Activated naive CD8-positive, alpha-beta T cell treated with anti-CD3 and anti-CD28 coated beads, Interleukin-2, amount 10 ng/mL, durations not matched to agents 7 days and 5 days (primary cell): ENCODE data around the gene NUDT7. TPM values are rescaled to one million over a fixed set of nuclear protein-coding genes. Genes with fewer than 3 reads are reported as not detected.

Experiments used
- ATAC-seq: fragments of 150-1000 bp; cut with Tn5 transposase; one replicate; pipeline ENCODE4 v1.10.0; 2021; ENCODE audit warnings: low read depth, moderate library complexity
- POLR2A ChIA-PET: fragments of 350-600 bp; sonication (Branson Sonifier 250); formaldehyde crosslinking; loops from one replicate; lab custom pipeline; 2021; ENCODE audit warnings: antibody characterized with exemption; lab: Charles Lee
- DNase-seq: peaks from one replicate; pipeline ENCODE4 v3.0.0; 2021
- H3K27ac Mint-ChIP-seq: one replicate; pipeline ENCODE4 v1.8.0; 2022; ENCODE audit warnings: mild to moderate bottlenecking, mixed read lengths
- H3K27me3 Mint-ChIP-seq: one replicate; pipeline ENCODE4 v1.8.0; 2022; ENCODE audit warnings: mild to moderate bottlenecking, moderate library complexity, mixed read lengths
- H3K36me3 Mint-ChIP-seq: one replicate; pipeline ENCODE4 v1.8.0; 2021; ENCODE audit warnings: mild to moderate bottlenecking, mixed read lengths
- H3K4me1 Mint-ChIP-seq: one replicate; pipeline ENCODE4 v1.8.0; 2021; ENCODE audit warnings: mixed read lengths
- H3K4me3 Mint-ChIP-seq: one replicate; pipeline ENCODE4 v1.8.0; 2022; ENCODE audit warnings: mild to moderate bottlenecking, moderate library complexity, mixed read lengths
- H3K9me3 Mint-ChIP-seq: one replicate; pipeline ENCODE4 v1.8.0; 2021; ENCODE audit warnings: mixed read lengths
- total RNA-seq, 2 experiments: library from RNA; stranded (reverse); gene quantifications; one replicate each; pipeline ENCODE4 v1.2.3, GENCODE V29; 2021

The NUDT7 gene
- 1 to 10 TPM; 4.1 to 4.5 TPM for total RNA-seq

DNA sequence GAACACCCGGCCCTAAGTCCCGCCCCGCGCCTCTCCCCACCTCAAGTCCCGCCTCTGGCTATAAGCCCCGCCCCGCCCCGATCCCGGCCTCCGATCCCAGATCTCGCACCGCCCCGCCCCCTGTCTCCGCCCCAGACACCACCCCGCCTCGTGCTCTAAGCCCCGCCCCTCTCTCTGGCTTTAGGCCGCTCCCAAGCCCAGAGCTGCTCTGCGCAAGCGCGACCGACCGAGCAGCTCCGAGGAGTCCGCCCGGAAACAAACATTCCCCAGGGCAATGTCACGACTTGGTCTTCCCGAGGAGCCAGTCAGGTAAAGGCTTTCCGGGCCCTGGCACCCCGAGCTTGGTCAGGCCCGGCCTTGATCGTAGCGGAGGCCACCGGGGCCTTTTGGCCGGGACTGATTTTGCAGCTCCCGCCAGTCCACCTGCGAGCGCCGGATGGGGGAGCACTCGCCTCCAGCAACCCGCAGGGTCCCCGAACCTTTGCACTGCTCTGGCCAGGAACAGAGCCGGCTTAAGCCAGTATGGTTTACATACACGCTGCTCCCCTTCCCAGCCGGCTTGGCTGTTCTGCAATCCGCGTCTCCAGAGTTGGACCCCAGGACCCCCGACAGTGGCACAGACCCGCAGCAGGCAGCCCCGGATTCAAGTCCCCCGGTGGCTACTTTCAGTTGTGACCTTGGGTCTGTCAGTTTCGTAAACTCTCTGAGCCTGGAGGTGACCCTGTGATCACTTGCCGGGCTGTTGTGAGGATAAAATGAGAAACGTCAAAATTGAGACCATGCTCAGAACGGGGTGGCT, at the start of gene NUDT7:
TSS of gene NUDT7 (plus strand) at position 206 of the 799 bp plus-strand sequence. CDS start at position 275, 69 bp downstream.
- H3K4me3 Mint-ChIP-seq = peak within 1 kb of the TSS; percentile 87
- H3K27me3 Mint-ChIP-seq = no peaks in the 10 kb centered on the region
- peak; percentile 98 for DNase-seq
- ATAC-seq = peak; percentile 98
- peaks cover 11% of the 10 kb centered on the region for H3K4me1 Mint-ChIP-seq
- POLR2A ChIA-PET = interaction anchor here (1.5 kb wide), 1 partner anchor 377 kb away, joined by 4 read pairs; no protein-coding TSS in a partner anchor
- H3K36me3 Mint-ChIP-seq = peaks cover 6% of the 10 kb centered on the region
- peak within 1 kb of the TSS; percentile 90 for H3K27ac Mint-ChIP-seq
- H3K9me3 Mint-ChIP-seq = peaks cover 3% of the 10 kb centered on the region

DNA sequence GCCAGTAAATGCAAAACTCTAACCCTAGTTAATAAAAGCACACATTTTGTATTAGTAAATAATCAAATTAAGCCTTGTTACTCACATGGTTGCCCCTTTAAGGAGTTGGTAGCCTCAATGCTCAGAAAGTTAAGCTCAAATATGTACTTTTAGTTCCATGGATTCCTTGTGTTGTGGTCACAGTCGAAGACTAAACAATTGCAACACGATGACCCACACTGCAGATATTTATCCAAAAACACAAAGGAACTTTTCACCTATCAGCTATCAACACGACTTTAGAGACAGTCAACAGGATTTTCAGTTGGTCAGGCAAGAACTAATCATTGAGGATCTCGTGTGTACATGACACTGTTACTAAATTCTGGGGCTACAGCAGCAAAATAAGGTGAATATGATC, 47.4 kb upstream of the NUDT7 start:
- no peaks in the 10 kb centered on the region for H3K27me3 Mint-ChIP-seq
- no peak overlapping the region for H3K4me3 Mint-ChIP-seq
- no peaks in the 10 kb centered on the region for H3K36me3 Mint-ChIP-seq
- H3K9me3 Mint-ChIP-seq = no peaks in the 10 kb centered on the region
- ATAC-seq (no peak), DNase-seq (no peak)
- no peak overlapping the region for H3K27ac Mint-ChIP-seq
- POLR2A ChIA-PET = interaction anchor here (0.6 kb wide), 1 partner anchor 407 kb away, joined by 3 read pairs; no protein-coding TSS in a partner anchor
- H3K4me1 Mint-ChIP-seq = no peaks in the 10 kb centered on the region

DNA sequence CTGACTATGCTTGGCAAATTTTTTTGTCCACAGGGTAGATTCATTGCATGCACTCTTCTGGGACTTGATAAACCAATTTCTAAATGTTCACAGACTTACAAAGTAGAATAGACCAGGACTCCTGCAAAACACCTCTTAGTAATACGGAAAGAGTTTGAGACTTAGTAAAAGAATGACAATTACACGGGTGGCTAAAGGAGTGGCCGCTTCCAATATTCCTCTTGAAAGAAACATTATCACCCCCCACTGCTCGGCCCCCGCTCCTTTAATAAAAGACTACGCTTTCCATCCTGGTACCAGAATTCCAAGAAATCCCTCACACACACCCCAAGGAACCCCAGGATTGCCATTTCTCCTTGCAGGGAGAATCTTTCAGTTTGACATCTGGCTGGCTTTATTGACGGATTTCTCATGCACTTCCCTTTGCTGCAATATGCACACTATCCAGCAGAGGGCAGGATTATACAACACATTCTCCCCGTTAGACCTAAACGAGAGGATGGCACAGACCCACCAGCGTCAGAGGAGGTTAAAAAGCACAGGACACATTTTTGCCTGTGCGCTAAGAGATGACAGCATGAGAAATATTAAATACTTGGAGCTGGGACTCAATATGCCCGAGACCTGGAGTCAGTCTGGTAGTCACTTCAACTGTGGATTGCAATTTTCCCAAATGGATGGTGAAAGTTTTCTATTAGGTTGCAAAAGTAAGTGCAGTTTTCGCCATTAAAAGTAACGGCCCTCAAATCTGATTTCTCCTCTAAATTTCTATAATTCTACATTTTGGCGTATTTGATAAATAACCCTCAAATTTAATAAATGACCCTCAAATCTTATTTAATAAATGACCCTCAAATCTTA, 46.6 kb upstream of the NUDT7 start:
- DNase-seq (peak; percentile 31), ATAC-seq (peak; percentile 42)
- POLR2A ChIA-PET = no interaction called here
- H3K9me3 Mint-ChIP-seq = no peaks in the 10 kb centered on the region
- H3K4me3 Mint-ChIP-seq = no peak overlapping the region
- H3K27ac Mint-ChIP-seq = no peak overlapping the region
- H3K36me3 Mint-ChIP-seq = no peaks in the 10 kb centered on the region
- no peaks in the 10 kb centered on the region for H3K27me3 Mint-ChIP-seq
- no peaks in the 10 kb centered on the region for H3K4me1 Mint-ChIP-seq

DNA sequence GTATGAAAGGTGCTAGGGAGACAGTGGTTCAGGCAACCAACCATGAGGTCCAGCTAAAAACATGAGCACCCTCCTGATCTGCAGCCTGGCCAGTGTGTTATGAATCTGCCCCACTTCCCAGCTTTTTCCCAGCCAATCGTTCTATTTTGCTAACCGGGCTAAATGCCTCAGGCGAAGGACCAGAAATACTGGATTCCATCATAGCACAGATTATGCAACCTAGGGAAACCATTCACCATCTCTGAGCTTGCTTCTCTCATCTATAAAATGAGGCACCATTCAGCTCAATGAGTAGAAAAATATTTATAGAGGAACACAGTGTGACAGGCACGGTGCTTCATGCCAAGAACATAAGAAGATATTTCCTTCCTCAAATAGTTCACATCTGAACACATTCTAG, 45.2 kb upstream of the NUDT7 start:
- POLR2A ChIA-PET = no interaction called here

DNA sequence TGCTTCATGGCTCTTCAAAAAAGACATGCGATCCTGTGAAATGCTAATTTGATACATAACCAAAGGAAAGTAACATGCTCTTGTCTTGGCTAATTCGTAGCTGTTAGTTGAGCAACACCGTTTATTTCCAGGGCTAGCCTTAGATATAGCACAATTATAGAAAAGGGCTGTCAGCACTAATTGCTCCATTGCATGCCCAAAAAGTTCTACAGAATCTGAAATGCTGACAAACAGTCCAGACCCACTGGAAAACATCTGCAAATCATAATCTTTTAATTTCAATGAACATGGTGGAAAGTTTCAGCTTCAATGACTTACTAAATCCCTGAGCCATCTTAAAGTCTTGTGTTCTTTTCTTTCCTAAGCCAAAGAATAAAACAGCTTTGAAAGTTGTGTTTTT, 42.9 kb upstream of the NUDT7 start:
- no peak for ATAC-seq
- H3K27ac Mint-ChIP-seq = no peak overlapping the region
- no peak for DNase-seq
- no peaks in the 10 kb centered on the region for H3K9me3 Mint-ChIP-seq
- POLR2A ChIA-PET = no interaction called here
- H3K4me1 Mint-ChIP-seq = no peaks in the 10 kb centered on the region
- H3K4me3 Mint-ChIP-seq = no peak overlapping the region
- H3K36me3 Mint-ChIP-seq = no peaks in the 10 kb centered on the region
- peaks cover 6% of the 10 kb centered on the region for H3K27me3 Mint-ChIP-seq

More for the DNA sequence above, 45.2 kb upstream of the NUDT7 start:
- no peak for DNase-seq
- Mint-ChIP-seq H3K9me3 (no peaks in the 10 kb centered on the region), H3K4me3 (no peak overlapping the region), H3K27me3 (no peaks in the 10 kb centered on the region), H3K36me3 (no peaks in the 10 kb centered on the region), H3K27ac (no peak overlapping the region), H3K4me1 (no peaks in the 10 kb centered on the region)
- ATAC-seq = no peak

DNA sequence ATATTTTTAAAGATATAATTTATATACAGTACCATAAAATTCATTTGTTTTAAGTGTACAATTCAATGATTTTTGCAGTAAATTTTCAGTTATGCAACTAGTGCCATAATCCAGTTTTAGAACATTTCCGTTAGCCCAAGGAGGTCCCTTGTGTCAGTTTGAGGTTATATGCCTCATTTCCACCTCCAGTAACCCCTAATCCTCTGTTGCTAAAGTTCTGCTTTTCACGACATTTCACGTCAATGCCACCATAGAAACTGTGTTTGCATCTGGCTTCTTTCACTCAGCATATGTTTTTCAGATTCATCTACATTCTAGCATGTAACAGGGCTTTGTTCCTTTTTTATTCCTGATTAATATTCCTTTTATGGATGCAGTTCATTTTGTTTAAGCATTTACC, 42.4 kb upstream of the NUDT7 start:
- Mint-ChIP-seq H3K36me3 (no peaks in the 10 kb centered on the region), H3K4me1 (no peaks in the 10 kb centered on the region), H3K27ac (no peak overlapping the region), H3K27me3 (peaks cover 6% of the 10 kb centered on the region), H3K9me3 (no peaks in the 10 kb centered on the region), H3K4me3 (no peak overlapping the region)
- ATAC-seq (no peak), DNase-seq (no peak)
- POLR2A ChIA-PET = no interaction called here

DNA sequence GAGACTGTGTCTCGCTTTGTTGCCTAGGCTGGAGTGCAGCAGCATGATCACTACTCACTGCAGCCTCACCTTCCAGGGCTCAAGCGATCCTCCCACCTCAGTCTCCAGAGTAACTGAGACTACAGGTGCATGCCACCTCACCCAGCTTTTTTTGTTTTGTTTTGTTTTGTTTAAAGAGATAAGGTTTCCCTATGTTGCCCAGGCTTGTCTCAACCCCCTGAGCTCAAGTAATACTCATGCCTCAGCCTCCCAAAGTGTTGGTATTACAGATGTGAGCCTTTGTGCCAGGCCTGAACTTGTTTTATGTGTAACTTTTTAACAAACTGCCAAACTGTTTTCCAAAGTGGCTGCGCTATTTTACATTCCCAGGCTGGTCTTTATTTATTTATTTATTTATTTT, 41.8 kb upstream of the NUDT7 start:
- H3K27ac Mint-ChIP-seq = no peak overlapping the region
- H3K36me3 Mint-ChIP-seq = no peaks in the 10 kb centered on the region
- H3K9me3 Mint-ChIP-seq = no peaks in the 10 kb centered on the region
- ATAC-seq = no peak
- H3K27me3 Mint-ChIP-seq = peaks cover 6% of the 10 kb centered on the region
- no peak for DNase-seq
- H3K4me1 Mint-ChIP-seq = no peaks in the 10 kb centered on the region
- no peak overlapping the region for H3K4me3 Mint-ChIP-seq
- POLR2A ChIA-PET = no interaction called here

DNA sequence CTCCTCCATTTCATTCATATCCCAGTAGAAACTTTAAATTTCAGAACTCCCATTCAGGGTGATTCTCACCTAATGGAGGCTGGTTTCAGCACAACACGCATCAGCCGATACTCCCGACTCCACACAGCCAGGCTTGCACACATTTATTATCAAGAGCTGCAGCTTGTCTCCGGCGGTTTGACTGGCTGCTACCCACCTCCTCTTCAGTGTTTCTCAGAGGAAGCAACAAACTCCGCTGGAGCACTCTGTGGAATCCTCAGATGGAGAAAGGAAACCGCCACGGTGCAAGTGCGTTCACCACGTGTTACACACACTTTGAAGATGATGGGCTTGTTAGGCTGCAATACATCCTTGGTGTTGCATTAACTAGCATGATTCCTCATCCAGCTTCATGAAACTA, 39.7 kb upstream of the NUDT7 start:
- ATAC-seq = no peak
- DNase-seq = no peak
- H3K4me3 Mint-ChIP-seq = no peak overlapping the region
- H3K4me1 Mint-ChIP-seq = no peaks in the 10 kb centered on the region
- H3K27me3 Mint-ChIP-seq = peaks cover 8% of the 10 kb centered on the region
- H3K27ac Mint-ChIP-seq = no peak overlapping the region
- POLR2A ChIA-PET = no interaction called here
- no peaks in the 10 kb centered on the region for H3K9me3 Mint-ChIP-seq
- no peaks in the 10 kb centered on the region for H3K36me3 Mint-ChIP-seq

DNA sequence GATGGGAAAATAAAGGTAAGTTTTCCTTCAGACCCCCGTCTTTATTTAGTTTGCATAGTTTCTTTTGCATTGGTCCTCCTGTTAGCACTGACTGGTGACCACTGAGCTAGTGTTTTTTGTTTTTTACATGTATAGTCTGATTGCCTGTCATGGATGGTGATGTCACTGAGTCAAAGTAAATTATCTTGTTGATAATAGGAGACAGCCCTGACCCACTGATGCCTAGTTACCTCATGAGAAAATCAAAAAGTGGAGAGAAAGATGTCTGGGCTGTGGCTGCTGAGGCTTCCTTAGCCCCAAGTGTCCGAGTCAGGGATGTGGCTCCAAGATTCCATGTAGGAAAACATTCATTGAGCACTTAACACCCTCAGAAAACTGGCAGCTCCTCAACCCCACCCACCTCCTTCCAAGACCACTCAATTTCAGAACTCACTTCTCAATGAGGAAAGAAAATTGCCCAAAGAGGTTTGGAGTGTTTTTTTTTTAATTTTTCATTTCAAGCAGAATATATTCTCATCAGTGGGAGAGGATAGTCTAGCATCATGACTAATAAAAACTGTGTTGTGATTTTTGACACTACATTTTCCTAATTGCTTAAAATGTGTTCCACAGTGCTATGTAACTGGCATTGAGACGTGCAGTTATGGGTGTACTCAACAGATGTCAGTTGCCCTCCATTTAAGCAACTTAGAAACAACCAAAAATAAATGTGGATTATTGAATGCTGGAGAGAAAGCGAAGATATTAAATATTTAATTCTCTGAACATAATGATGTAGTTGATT, 38.7 kb upstream of the NUDT7 start:
- H3K27ac Mint-ChIP-seq = no peak overlapping the region
- no peak overlapping the region for H3K4me3 Mint-ChIP-seq
- POLR2A ChIA-PET = no interaction called here
- H3K27me3 Mint-ChIP-seq = peaks cover 8% of the 10 kb centered on the region
- no peaks in the 10 kb centered on the region for H3K4me1 Mint-ChIP-seq
- H3K9me3 Mint-ChIP-seq = no peaks in the 10 kb centered on the region
- ATAC-seq (no peak), DNase-seq (no peak)
- H3K36me3 Mint-ChIP-seq = no peaks in the 10 kb centered on the region

DNA sequence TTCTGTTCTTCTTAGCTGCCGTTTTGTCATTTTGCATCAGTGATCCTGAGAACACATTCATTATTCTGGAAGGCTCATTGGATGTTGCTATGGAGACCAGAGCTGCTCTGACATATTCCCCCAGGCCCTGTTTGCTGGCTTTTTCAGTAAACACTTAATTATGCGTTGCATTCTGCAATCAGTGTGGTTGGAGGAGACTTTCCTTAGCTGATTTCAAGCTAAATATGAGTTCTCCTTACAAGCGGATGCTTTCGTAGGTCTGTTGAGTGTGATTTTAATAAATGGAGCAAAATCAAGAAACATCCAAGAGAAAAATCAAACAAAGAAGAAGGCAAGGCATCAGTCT, 38.2 kb upstream of the NUDT7 start:
- H3K36me3 Mint-ChIP-seq = no peaks in the 10 kb centered on the region
- POLR2A ChIA-PET = no interaction called here
- H3K4me3 Mint-ChIP-seq = no peak overlapping the region
- H3K27me3 Mint-ChIP-seq = peaks cover 8% of the 10 kb centered on the region
- no peak for DNase-seq
- no peak overlapping the region for H3K27ac Mint-ChIP-seq
- no peaks in the 10 kb centered on the region for H3K9me3 Mint-ChIP-seq
- ATAC-seq = no peak
- no peaks in the 10 kb centered on the region for H3K4me1 Mint-ChIP-seq

DNA sequence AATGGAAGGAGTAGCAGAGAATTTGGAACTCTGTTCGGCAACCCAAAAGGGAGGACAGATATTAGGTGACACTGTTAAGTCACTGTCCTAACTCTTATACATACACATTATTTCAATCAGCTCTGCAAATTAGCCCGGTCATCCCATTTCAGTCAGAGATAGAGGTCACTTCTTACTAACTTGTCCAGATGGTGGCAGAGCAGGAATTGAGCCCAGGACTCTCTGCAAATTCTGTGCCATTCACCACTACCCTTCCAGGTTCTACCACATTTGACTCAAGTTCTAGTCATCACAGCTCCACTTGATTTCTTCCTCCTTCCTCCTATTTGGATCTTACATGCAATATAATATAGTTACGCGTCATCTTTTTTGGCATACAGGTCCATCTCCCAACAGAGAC, 35.9 kb upstream of the NUDT7 start:
- no peaks in the 10 kb centered on the region for H3K36me3 Mint-ChIP-seq
- H3K4me3 Mint-ChIP-seq = no peak overlapping the region
- H3K27me3 Mint-ChIP-seq = peaks cover 10% of the 10 kb centered on the region
- POLR2A ChIA-PET = no interaction called here
- H3K27ac Mint-ChIP-seq = no peak overlapping the region
- H3K4me1 Mint-ChIP-seq = no peaks in the 10 kb centered on the region
- H3K9me3 Mint-ChIP-seq = no peaks in the 10 kb centered on the region
- no peak for ATAC-seq
- DNase-seq = no peak

DNA sequence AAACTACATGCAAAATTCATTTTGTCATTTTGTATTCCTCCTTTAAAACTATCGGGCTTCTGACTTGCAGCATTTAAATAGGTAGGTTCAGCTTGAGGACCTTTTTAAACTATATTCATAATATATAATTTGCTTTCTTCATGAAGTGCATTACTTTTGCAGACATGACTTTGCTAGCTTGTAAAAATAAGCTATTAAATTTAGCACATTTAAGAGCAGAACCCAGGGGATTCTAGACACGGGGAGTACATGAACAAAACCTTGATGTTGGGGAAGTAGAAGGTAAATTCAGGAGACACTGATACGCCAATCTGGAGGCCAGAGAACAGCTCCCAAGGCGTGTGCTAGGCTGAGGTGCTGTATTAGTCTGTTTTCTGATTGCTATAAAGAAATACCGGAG, 32.3 kb upstream of the NUDT7 start:
- Mint-ChIP-seq H3K36me3 (no peaks in the 10 kb centered on the region), H3K27me3 (peaks cover 5% of the 10 kb centered on the region), H3K27ac (no peak overlapping the region), H3K9me3 (no peaks in the 10 kb centered on the region), H3K4me3 (no peak overlapping the region), H3K4me1 (no peaks in the 10 kb centered on the region)
- no peak for ATAC-seq
- DNase-seq = no peak
- POLR2A ChIA-PET = no interaction called here

DNA sequence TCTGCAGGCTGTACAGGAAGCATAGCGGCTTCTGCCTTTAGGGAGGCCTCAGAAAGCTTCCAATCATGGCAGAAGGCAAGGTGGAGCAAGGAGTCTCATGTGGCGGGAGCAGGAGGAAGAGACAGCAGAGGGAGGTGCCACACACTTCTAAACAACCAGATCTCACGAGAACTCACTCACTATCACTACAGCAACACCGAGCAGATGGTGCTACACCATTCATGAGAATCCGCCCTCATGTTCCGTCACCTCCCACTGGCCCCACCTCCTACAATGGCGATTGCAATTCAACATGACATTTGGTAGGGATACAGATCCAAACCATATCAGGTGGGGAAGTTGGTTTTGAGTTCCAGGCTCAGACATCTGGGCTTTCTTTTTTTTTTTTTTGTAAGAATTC, 31.9 kb upstream of the NUDT7 start:
- H3K9me3 Mint-ChIP-seq = no peaks in the 10 kb centered on the region
- DNase-seq (no peak), ATAC-seq (no peak)
- POLR2A ChIA-PET = no interaction called here
- H3K27me3 Mint-ChIP-seq = peaks cover 5% of the 10 kb centered on the region
- no peaks in the 10 kb centered on the region for H3K4me1 Mint-ChIP-seq
- no peak overlapping the region for H3K27ac Mint-ChIP-seq
- H3K4me3 Mint-ChIP-seq = no peak overlapping the region
- no peaks in the 10 kb centered on the region for H3K36me3 Mint-ChIP-seq
